Thyroid gland (tissue), 4 donors: ENCODE results near the gene GRIK4. TPM values are rescaled to one million over a fixed set of nuclear protein-coding genes. Genes with fewer than 3 reads are reported as not detected.

Source experiments
- DNase-seq, 2 donors: peaks; one replicate each; pipeline ENCODE4 v3.0.0-alpha.2; 2019
- H3K27ac ChIP-seq, 3 donors: fragments of 200-600 bp; sonication (generic); 1 replicate in 2 of 3; 2 replicates in 1 of 3; pipeline ENCODE4 v1.5.1; 2016 to 2019; ENCODE audit warnings: mild to moderate bottlenecking in 1 of 3, moderate library complexity in 1 of 3
- H3K27me3 ChIP-seq: fragments of 200-600 bp; sonication (generic); one replicate; pipeline ENCODE4 v1.5.1; 2019
- H3K36me3 ChIP-seq, 2 donors: fragments of 200-600 bp; sonication (generic); one replicate each; pipeline ENCODE4 v1.5.1; 2016 to 2019
- H3K4me1 ChIP-seq, 2 donors: fragments of 200-600 bp; sonication (generic); one replicate each; pipeline ENCODE4 v1.5.1; 2017 to 2019
- H3K4me3 ChIP-seq, 3 donors: fragments of 200-600 bp; sonication (generic); replicated peaks in 1 of 3; 1 replicate in 2 of 3; 2 replicates in 1 of 3; pipeline ENCODE4 v1.5.1; 2016; ENCODE audit warnings: mild to moderate bottlenecking in 1 of 3
- H3K9me3 ChIP-seq: fragments of 200-600 bp; sonication (generic); one replicate; pipeline ENCODE4 v1.5.1; 2017
- CTCF ChIP-seq, 6 experiments: fragments of 200-600 bp in 3 of 6; fragments of 450-650 bp in 3 of 6; sonication (generic) in 3 of 6; IDR thresholded peaks; one replicate each; pipeline ENCODE4 v1.5.1; 2016 to 2019; ENCODE audit warnings: antibody characterized with exemption in 6 of 6, mild to moderate bottlenecking in 2 of 6, inconsistent platforms in 1 of 6, moderate library complexity in 1 of 6
- POLR2A ChIP-seq, 2 donors: fragments of 450-650 bp; IDR thresholded peaks; one replicate each; pipeline ENCODE4 v1.6.1; 2017; ENCODE audit warnings: antibody characterized with exemption in 2 of 2, mild to moderate bottlenecking in 2 of 2, moderate library complexity in 1 of 2
- WGBS, 2 donors: methylation state at CpG; one replicate each; pipeline ENCODE4 v1.1.5; 2017; 5-methylcytosine and 5-hydroxymethylcytosine counted together
- intact Hi-C: fragments of 100-400 bp; cut with DNase I; formaldehyde crosslinking; loops from one replicate; pipeline ENCODE4 v1.15.1; 2023
- total RNA-seq, 4 donors: library from RNA; depleted of rRNA; stranded (reverse); fragments of >200 nt; gene quantifications; one replicate each; pipeline ENCODE4 v1.2.3, GENCODE V29; 2016

GRIK4 gene
- total RNA-seq, 4 donors from 2014 or later, result 0.54 to 3.7 (median 0.99) TPM

GRCh38 chr11:120880498-120881175 lies 369.1 kb downstream of the GRIK4 start:
- no peak for DNase-seq
- TF ChIP-seq CTCF (IDR thresholded peaks at IDR 0.05) (no peak), POLR2A (IDR thresholded peaks at IDR 0.05) (no peak)
- 72 to 87% methylated on average over 6 of the region's 6 CpGs for WGBS, 2 donors
- intact Hi-C loops, result no loop called here
- H3K27ac ChIP-seq, result no peak overlapping the region
- no peaks in the 10 kb centered on the region for H3K36me3 ChIP-seq
- H3K9me3 ChIP-seq, result no peaks in the 10 kb centered on the region
- H3K27me3 ChIP-seq, result no peaks in the 10 kb centered on the region
- H3K4me3 ChIP-seq, result no peak overlapping the region
- H3K4me1 ChIP-seq, result peaks cover 0 to 13% of the 10 kb centered on the region in 2 donors

- H3K9me3 ChIP-seq, result no peaks in the 10 kb centered on the region
- H3K4me3 ChIP-seq, result no peak overlapping the region
- intact Hi-C loops, result no loop called here
- H3K4me1 ChIP-seq, result peaks cover 0 to 13% of the 10 kb centered on the region in 2 donors
- 58 to 81% methylated on average over 4 of the region's 4 CpGs for WGBS, 2 donors
- no peak overlapping the region for H3K27ac ChIP-seq
- no peak for TF ChIP-seq POLR2A (IDR thresholded peaks at IDR 0.05)
- TF ChIP-seq CTCF (IDR thresholded peaks at IDR 0.05), result no peak
- H3K27me3 ChIP-seq, result no peaks in the 10 kb centered on the region
- H3K36me3 ChIP-seq, result no peaks in the 10 kb centered on the region
- no peak for DNase-seq
These were observed 370.0 kb downstream of the GRIK4 start for GRCh38 chr11:120881596-120881995.

GRCh38 chr11:120882175-120882574 lies 370.6 kb downstream of the GRIK4 start:
- no peaks in the 10 kb centered on the region for H3K9me3 ChIP-seq

GRCh38 chr11:120883404-120884080 lies 372.0 kb downstream of the GRIK4 start:
- peaks cover 0 to 13% of the 10 kb centered on the region in 2 donors for H3K4me1 ChIP-seq
- intact Hi-C loops, result no loop called here

More at GRCh38 chr11:120882175-120882574, 370.6 kb downstream of the GRIK4 start:
- Histone ChIP-seq H3K36me3 (no peaks in the 10 kb centered on the region), H3K27me3 (no peaks in the 10 kb centered on the region), H3K27ac (no peak overlapping the region), H3K4me3 (no peak overlapping the region), H3K4me1 (peaks cover 0 to 13% of the 10 kb centered on the region in 2 donors)
- no peak for DNase-seq
- WGBS, 2 donors, result 77 to 83% methylated on average over 6 to 7 of the region's 7 CpGs
- intact Hi-C loops, result no loop called here
- TF ChIP-seq CTCF (IDR thresholded peaks at IDR 0.05), result no peak
- TF ChIP-seq POLR2A (IDR thresholded peaks at IDR 0.05), result no peak

More at GRCh38 chr11:120883404-120884080, 372.0 kb downstream of the GRIK4 start:
- 25 to 29% methylated on average over 9 of the region's 9 CpGs for WGBS, 2 donors
- Histone ChIP-seq H3K36me3 (no peaks in the 10 kb centered on the region), H3K27me3 (no peaks in the 10 kb centered on the region), H3K4me3 (no peak overlapping the region), H3K9me3 (no peaks in the 10 kb centered on the region), H3K27ac (peak overlapping the region in 2 of 3 donors; percentile 40 to 43)
- DNase-seq, result peak; percentile 55 to 62
- no peak for TF ChIP-seq POLR2A (IDR thresholded peaks at IDR 0.05)
- no peak for TF ChIP-seq CTCF (IDR thresholded peaks at IDR 0.05)
